Upper lobe of right lung (tissue), 1 donor: ENCODE measurements around the gene PRKAA1. TPM values are rescaled to one million over a fixed set of nuclear protein-coding genes. Genes with fewer than 3 reads are reported as not detected.

Experiments
- ATAC-seq: fragments of 200-7000 bp; cut with Tn5 transposase; one replicate; pipeline ENCODE4 v1.9.1; 2020; ENCODE audit warnings: mild to moderate bottlenecking, moderate library complexity
- DNase-seq: peaks from one replicate; pipeline ENCODE4 v3.0.0-alpha.2; 2020
- H3K27ac ChIP-seq: fragments of 200-600 bp; one replicate; pipeline ENCODE4 v1.8.0; 2022
- H3K27me3 ChIP-seq: fragments of 200-600 bp; one replicate; pipeline ENCODE4 v1.8.0; 2022; ENCODE audit warnings: mild to moderate bottlenecking
- H3K36me3 ChIP-seq: fragments of 200-600 bp; one replicate; pipeline ENCODE4 v1.8.0; 2022
- H3K4me1 ChIP-seq: fragments of 200-600 bp; one replicate; pipeline ENCODE4 v1.8.0; 2022
- H3K4me3 ChIP-seq: fragments of 200-600 bp; one replicate; pipeline ENCODE4 v1.8.0; 2022; ENCODE audit warnings: mild to moderate bottlenecking
- H3K9me3 ChIP-seq: fragments of 200-600 bp; one replicate; pipeline ENCODE4 v1.8.0; 2022
- CTCF ChIP-seq: fragments of 200-600 bp; IDR thresholded peaks from one replicate; pipeline ENCODE4 v1.8.0; 2022; ENCODE audit warnings: antibody characterized with exemption
- intact Hi-C: fragments of 100-400 bp; cut with DNase I; formaldehyde crosslinking; loops from one replicate; pipeline ENCODE4 v1.11.0; 2022
- total RNA-seq: library from RNA; stranded (reverse); fragmentation: NEBNext Ultra II Directional; extraction: Animal tissue kit (Norgen Biotek cat#: 25700); gene quantifications from one replicate; pipeline ENCODE4 v1.2.1, GENCODE V29; 2021
- donor health status: DM: no; HTN: yes; CAD: no; lungs with severe emphysema.

Gene PRKAA1
- total RNA-seq, 1 donor from 2014 or later: 83.0 TPM

GRCh38 chr5:40770764-40771163, 27.4 kb downstream of the PRKAA1 start:
- intact Hi-C loops: no loop called here
- DNase-seq (no peak), ATAC-seq (no peak)
- Histone ChIP-seq H3K36me3 (peaks cover 82% of the 10 kb centered on the region), H3K4me1 (peaks cover under 1% of the 10 kb centered on the region), H3K4me3 (no peak overlapping the region), H3K27me3 (no peaks in the 10 kb centered on the region), H3K9me3 (no peaks in the 10 kb centered on the region), H3K27ac (no peak overlapping the region)
- TF ChIP-seq CTCF: no peak

GRCh38 chr5:40762705-40763104, 35.5 kb downstream of the PRKAA1 start:
- no peak for DNase-seq
- Histone ChIP-seq H3K27ac (no peak overlapping the region), H3K4me3 (no peak overlapping the region), H3K27me3 (no peaks in the 10 kb centered on the region), H3K36me3 (peaks cover 69% of the 10 kb centered on the region), H3K9me3 (no peaks in the 10 kb centered on the region), H3K4me1 (no peaks in the 10 kb centered on the region)
- intact Hi-C loops: no loop called here
- TF ChIP-seq CTCF: no peak
- no peak for ATAC-seq

GRCh38 chr5:40757400-40757799, 40.8 kb downstream of the PRKAA1 start:
- Histone ChIP-seq H3K4me3 (no peak overlapping the region), H3K27me3 (no peaks in the 10 kb centered on the region), H3K4me1 (peaks cover 10% of the 10 kb centered on the region), H3K36me3 (peaks cover 16% of the 10 kb centered on the region), H3K9me3 (no peaks in the 10 kb centered on the region), H3K27ac (no peak overlapping the region)
- no peak for ATAC-seq
- TF ChIP-seq CTCF: no peak
- intact Hi-C loops: no loop called here
- DNase-seq: no peak

- peaks cover 10% of the 10 kb centered on the region for H3K4me1 ChIP-seq
- H3K4me3 ChIP-seq: peak within 1 kb of the TSS; percentile 75
- intact Hi-C loops: no loop called here
- no peaks in the 10 kb centered on the region for H3K9me3 ChIP-seq
- DNase-seq (peak; percentile 98), ATAC-seq (peak; percentile 99)
- peak within 1 kb of the TSS; percentile 86 for H3K27ac ChIP-seq
- no peaks in the 10 kb centered on the region for H3K27me3 ChIP-seq
- TF ChIP-seq CTCF: peak; percentile 76
- H3K36me3 ChIP-seq: no peaks in the 10 kb centered on the region
These were observed 42.5 kb downstream of the PRKAA1 start, which contains the start of gene TTC33 for GRCh38 chr5:40755407-40756365. TSS of gene TTC33 (minus strand) at chr5:40755961. CDS start at chr5:40747018, 8,943 bp downstream.

- intact Hi-C loops: no loop called here
- H3K9me3 ChIP-seq: no peaks in the 10 kb centered on the region
- peak overlapping the region; percentile 75 for H3K4me3 ChIP-seq
- peak; percentile 73 for DNase-seq
- peak; percentile 89 for ATAC-seq
- TF ChIP-seq CTCF: peak; percentile 69
- H3K4me1 ChIP-seq: peaks cover 10% of the 10 kb centered on the region
- peak overlapping the region; percentile 86 for H3K27ac ChIP-seq
- H3K27me3 ChIP-seq: no peaks in the 10 kb centered on the region
- no peaks in the 10 kb centered on the region for H3K36me3 ChIP-seq
These were observed 43.1 kb downstream of the PRKAA1 start for GRCh38 chr5:40755093-40755406.
